Stimulated activated CD4-positive, alpha-beta T cell treated with anti-CD3 and anti-CD28 coated beads, Interleukin-4, amount 100 ng/mL, for 24 hours (primary cell): ENCODE results near the gene LHPP.

Experiments used
- DNase-seq: peaks from one replicate; pipeline ENCODE4 v3.0.0-alpha.2; 2020

Gene LHPP

GRCh38 chr10:124473070-124473469 is 11.4 kb downstream of the LHPP start:
- no peak for DNase-seq

- no peak for DNase-seq
Observed at GRCh38 chr10:124474514-124475070, 13.0 kb downstream of the LHPP start.

GRCh38 chr10:124476043-124476725 is 14.6 kb downstream of the LHPP start:
- no peak for DNase-seq

- DNase-seq = no peak
Observed at GRCh38 chr10:124477614-124478363, 16.2 kb downstream of the LHPP start.

GRCh38 chr10:124478515-124478914 is 16.9 kb downstream of the LHPP start:
- no peak for DNase-seq

- DNase-seq = no peak
Observed at GRCh38 chr10:124480860-124481259, 19.2 kb downstream of the LHPP start.

GRCh38 chr10:124481717-124482116 is 20.1 kb downstream of the LHPP start:
- no peak for DNase-seq

- no peak for DNase-seq
Observed at GRCh38 chr10:124482236-124482800, 20.7 kb downstream of the LHPP start.

- no peak for DNase-seq
Observed at GRCh38 chr10:124482876-124483275, 21.3 kb downstream of the LHPP start.

- DNase-seq = no peak
Observed at GRCh38 chr10:124484031-124484430, 22.4 kb downstream of the LHPP start.

- DNase-seq = no peak
Observed at GRCh38 chr10:124484661-124485060, 23.0 kb downstream of the LHPP start.

- DNase-seq = no peak
Observed at GRCh38 chr10:124486635-124487034, 25.0 kb downstream of the LHPP start.

- DNase-seq = no peak
Observed at GRCh38 chr10:124491105-124491504, 29.5 kb downstream of the LHPP start.

- DNase-seq = no peak
Observed at GRCh38 chr10:124492266-124492665, 30.6 kb downstream of the LHPP start.

GRCh38 chr10:124493214-124493882 is 31.7 kb downstream of the LHPP start:
- DNase-seq = no peak

GRCh38 chr10:124494046-124494807 is 32.6 kb downstream of the LHPP start:
- DNase-seq = no peak

- DNase-seq = no peak
Observed at GRCh38 chr10:124495162-124495561, 33.5 kb downstream of the LHPP start.

GRCh38 chr10:124495725-124496124 is 34.1 kb downstream of the LHPP start:
- DNase-seq = no peak

GRCh38 chr10:124496150-124496549 is 34.5 kb downstream of the LHPP start:
- DNase-seq = no peak

- no peak for DNase-seq
Observed at GRCh38 chr10:124496620-124497019, 35.0 kb downstream of the LHPP start.

GRCh38 chr10:124497196-124497881 is 35.7 kb downstream of the LHPP start:
- no peak for DNase-seq

- no peak for DNase-seq
Observed at GRCh38 chr10:124498056-124498455, 36.4 kb downstream of the LHPP start.
